Endometrial microvascular endothelial cells (primary cell): ENCODE data around the gene LCN9. TPM values are rescaled to one million over a fixed set of nuclear protein-coding genes. Genes with fewer than 3 reads are reported as not detected.

ENCODE experiments used
- in situ Hi-C: cut with HindIII; loops from 2 replicates; pipeline ENCODE4 v1.10.0; 2017; ENCODE audit warnings: low sequenced_read_pairs, low pct_unique_long_range_greater_than_20kb; ENCODE audit errors: inconsistent ontology term
- total RNA-seq: library from RNA; depleted of rRNA; stranded (reverse); fragments of >200 nt; gene quantifications from one replicate; pipeline ENCODE4 v1.2.3, GENCODE V29; 2015; ENCODE audit errors: inconsistent ontology term

The LCN9 gene
- total RNA-seq, 1 donor from 2014 or later = not detected

DNA sequence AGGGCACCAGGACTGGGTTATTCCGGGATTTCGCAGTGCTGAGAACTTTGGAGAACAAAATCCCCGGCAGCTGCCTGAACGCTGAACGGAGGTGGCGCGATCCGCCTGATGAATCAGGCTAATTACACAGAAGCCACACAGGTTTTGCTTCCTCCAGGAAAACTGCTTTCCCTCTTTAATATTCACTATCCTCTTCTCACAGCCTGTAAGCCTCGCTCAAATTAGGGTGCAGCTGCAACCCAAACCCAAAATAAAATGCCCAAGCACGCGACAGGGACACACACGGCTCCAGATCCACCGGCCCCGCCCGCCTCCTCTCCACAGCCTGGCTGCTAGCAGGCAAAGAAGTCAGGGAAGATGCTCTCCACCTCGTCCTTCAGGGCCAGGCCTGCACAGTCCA, 30.2 kb downstream of the LCN9 start:
- in situ Hi-C loops = no loop called here

GRCh38 chr9:135693771-135694170, 30.7 kb downstream of the LCN9 start:
- in situ Hi-C loops = no loop called here

- in situ Hi-C loops = no loop called here
Observed at GRCh38 chr9:135694414-135694813, 31.3 kb downstream of the LCN9 start.

- in situ Hi-C loops = no loop called here
Observed at GRCh38 chr9:135695036-135695435, 31.9 kb downstream of the LCN9 start.

DNA sequence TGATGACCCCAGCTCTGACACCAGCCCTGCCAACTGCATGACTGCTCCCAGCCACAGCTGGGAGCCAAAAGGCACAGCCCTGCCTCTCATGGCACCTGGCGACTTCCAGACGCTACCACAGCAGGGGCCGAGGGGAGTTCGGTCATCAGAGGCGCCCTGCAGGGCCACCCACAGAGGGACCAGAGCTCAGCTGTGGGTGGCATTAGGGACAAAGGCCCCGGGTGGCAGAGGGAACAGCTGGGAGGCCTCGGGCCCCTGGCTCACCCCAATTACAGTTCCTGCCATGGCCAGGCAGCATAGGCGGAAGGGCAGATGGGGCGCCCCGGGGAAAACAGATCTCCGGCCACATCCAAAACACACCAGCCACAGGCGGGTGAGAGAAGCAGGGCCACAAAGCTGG, 32.5 kb downstream of the LCN9 start:
- in situ Hi-C loops = no loop called here

- in situ Hi-C loops = no loop called here
Observed at GRCh38 chr9:135696446-135696845, 33.3 kb downstream of the LCN9 start.

DNA sequence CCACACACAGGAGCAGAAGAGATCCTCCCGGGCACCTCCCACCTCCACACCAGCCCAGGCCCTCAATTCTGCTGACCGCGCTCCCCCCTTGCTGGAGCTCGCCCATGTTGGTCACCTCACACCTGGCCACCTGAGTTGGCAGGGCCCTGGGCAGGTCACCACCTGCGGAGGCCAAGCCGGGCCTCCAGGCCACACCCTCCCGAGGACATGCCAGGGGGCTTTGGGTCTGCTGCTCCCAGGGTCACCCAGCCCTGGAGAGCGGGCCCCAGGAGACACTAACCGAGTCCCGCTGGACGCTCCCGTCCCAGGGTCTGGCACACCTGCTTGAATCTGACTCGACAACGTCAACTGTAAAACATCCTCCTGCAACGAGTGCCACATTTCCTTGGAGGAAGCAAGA, 34.1 kb downstream of the LCN9 start:
- in situ Hi-C loops = no loop called here

DNA sequence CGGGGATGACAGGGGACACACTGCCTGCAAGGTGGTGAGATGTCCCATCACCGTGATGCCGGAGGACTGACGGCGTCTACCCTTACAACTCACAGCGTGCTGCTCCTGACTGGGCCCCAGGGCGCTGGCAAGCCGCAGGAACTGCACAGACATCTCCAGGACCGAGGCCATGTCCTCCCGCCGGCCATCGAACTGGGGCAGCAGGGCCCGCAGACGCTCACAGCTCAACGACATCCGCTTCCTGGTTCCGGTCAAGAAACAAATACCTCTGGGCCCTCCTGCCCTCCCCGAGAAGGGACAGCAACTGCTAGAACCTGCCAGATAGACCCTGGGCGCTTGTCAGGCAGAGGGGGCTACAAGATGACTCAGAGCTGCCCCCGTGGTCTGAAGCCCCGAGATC, 35.1 kb downstream of the LCN9 start:
- in situ Hi-C loops = no loop called here

GRCh38 chr9:135698767-135699166, 35.7 kb downstream of the LCN9 start:
- in situ Hi-C loops = no loop called here

DNA sequence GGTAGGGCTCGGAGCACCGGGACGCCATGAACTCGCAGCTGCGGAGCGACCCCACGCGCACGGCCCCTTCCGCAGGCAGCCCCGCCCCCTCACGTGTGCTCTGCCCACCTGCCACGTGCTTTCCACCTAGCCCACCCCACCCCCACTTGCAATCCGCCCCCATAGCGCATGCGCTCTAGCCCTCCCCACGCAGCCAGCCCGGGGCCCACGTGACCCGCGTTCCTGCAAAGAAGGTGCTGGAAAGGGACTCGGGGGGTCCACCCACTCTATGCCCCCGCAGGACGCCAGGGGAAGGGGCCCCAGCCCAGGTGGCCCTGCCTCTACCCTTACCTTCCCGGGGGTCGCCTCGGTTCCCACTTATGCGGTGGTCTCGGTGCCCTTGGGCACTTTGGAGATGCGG, 36.3 kb downstream of the LCN9 start, which contains the start of gene SOHLH1:
SOHLH1 (minus strand) TSS at position 42 of the 400 bp plus-strand sequence; CDS start at position 28, 14 bp downstream.
- in situ Hi-C loops = no loop called here

- in situ Hi-C loops = no loop called here
Observed at GRCh38 chr9:135700525-135700924, 37.4 kb downstream of the LCN9 start.

GRCh38 chr9:135701067-135701958, 38.2 kb downstream of the LCN9 start:
- in situ Hi-C loops = no loop called here

DNA sequence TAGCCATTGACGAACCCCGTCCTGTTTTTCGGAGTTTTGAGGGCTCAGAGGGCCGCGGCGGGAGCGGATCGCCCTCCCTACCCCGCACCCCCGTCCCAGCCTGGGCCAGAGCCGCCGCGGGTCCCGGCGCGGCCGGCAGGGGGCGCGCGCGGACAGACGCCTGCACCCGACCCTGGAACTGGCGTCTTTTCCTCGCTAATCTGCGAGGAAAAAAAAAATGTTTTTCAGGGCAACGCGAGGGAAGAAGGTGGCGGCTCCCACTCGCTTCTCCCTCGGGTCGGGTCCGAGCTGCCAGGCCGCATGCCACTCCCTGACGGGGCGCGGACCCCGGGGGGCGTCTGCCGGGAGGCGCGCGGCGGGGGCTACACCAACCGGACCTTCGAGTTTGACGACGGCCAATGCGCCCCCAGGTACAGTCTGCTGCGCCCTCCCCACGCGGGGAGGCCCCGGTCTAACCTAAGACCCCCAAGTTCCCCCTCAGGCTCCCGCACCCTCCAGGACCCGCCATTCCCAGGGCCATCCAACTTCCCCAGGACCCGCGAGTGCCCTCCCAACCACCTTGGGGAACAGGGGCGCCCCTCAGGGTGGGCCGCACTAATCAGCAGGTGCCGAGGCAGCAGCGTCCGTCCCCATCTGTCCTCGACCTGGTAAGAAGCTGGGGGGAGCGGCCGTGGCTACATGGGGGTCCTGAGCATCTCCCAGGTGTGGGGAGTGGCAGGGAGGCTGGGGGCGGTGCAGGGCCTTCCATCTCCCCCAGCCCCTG, 39.0 kb downstream of the LCN9 start, which contains the start of gene KCNT1:
KCNT1 (plus strand) TSS at position 227 of the 763 bp plus-strand sequence; CDS start at position 301, 74 bp downstream.
- in situ Hi-C loops = no loop called here

GRCh38 chr9:135703726-135704125, 40.6 kb downstream of the LCN9 start:
- in situ Hi-C loops = no loop called here

DNA sequence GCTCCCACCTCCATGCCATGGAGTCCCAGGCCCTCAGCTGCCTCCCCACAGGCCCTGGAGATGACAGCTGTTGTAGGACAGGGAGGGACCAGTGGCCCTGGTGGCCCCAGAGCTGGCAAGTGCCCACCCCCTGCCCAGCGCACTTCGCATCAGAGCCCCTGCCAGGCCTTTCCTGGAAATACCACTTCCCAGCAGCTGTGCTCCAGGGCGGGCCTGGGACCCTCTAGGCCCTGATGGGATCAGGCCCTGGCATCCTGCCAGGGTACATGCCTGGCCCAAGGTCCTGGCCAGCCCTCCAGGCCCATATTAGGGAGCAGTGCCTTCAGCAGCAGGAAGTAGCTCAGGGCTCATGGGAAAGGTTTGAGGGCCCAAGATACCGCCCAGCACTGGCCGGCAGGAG, 41.4 kb downstream of the LCN9 start:
- in situ Hi-C loops = no loop called here

- in situ Hi-C loops = no loop called here
Observed at GRCh38 chr9:135705376-135705775, 42.3 kb downstream of the LCN9 start.

GRCh38 chr9:135706288-135706687, 43.2 kb downstream of the LCN9 start:
- in situ Hi-C loops = no loop called here

DNA sequence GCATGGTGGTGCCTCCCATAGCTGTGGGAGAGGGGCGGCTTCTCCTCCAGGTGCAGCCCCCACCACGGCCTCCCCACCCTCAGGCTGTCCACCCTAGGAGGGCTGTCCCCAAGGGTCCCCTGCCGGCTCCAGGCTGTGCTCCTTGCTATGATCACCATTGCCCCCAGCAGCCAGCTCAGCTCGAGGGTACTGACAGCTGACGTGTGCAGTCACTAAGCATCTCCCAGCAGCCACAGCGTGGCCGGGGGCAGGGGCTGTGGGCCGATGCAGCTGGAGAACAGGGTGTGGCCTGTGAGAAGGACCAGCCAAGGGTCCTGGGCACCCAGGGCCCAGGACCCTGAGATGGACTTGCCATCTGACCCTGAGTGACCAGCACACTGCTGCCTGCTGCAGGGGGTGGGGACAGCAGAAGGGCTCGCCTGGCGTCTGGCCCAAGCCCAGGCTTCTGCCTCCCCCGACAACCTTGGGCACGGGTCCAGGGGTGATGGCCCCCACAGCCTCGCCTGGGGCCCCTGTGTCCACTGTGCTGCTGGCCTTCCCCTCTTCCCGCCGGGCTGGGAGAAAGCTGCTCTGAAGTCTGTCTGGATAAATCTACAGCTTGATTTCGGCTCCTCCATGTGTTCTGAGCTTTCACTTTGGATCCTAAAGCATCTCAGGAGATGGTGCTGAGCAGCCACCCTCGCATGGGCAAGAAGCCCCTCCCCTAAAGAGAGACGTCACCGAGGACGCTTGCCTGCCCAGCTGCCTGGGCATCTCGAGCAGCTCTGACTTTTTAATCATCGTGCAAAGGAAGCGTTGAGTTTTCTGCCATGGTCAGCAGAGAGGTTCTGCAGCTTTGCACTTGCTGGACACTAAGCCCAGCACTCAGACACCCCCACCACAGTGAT, 44.4 kb downstream of the LCN9 start:
- in situ Hi-C loops = no loop called here

DNA sequence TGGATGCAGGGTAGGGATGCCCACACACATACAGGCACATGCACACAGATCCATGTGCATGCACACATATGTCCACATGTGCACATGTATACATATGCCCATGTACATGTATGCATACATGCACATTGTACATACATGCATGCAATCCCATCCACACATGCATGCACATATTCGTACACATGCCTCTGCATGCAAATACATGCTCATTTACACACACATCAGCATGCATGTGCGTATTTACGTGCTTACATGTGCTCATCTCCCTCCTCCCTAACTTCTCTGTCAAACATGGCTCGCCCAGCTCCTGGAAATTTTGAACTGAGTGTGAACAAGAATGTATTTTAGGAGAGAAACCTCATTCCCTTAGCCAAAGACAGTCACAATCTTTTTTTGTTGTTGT, 45.1 kb downstream of the LCN9 start:
- in situ Hi-C loops = no loop called here
